ENCODE measurements around the gene ALDH5A1. TPM values are rescaled to one million over a fixed set of nuclear protein-coding genes. Genes with fewer than 3 reads are reported as not detected.

ALDH5A1 gene
- total RNA-seq, 4 donors from 2014 or later = 6.8 to 12.4 (median 9.1) TPM

- no peaks in the 10 kb centered on the region for H3K36me3 ChIP-seq
- H3K27me3 ChIP-seq = no peaks in the 10 kb centered on the region
- H3K4me1 ChIP-seq = no peaks in the 10 kb centered on the region
- H3K4me3 ChIP-seq = no peak overlapping the region
- no peak overlapping the region for H3K27ac ChIP-seq
- no peaks in the 10 kb centered on the region for H3K9me3 ChIP-seq
- intact Hi-C loops (cut with DNase I; ENCODE audit: low total_unique reads) = no loop called here
- no peak for DNase-seq
- TF ChIP-seq CTCF (IDR thresholded peaks at IDR 0.05) (no peak), POLR2A (IDR thresholded peaks at IDR 0.05) (no peak)
Measured at GRCh38 chr6:24476631-24477030, 18.1 kb upstream of the ALDH5A1 start.

GRCh38 chr6:24477070-24477469, 17.7 kb upstream of the ALDH5A1 start:
- intact Hi-C loops (cut with DNase I; ENCODE audit: low total_unique reads) = no loop called here
- no peak for TF ChIP-seq CTCF (IDR thresholded peaks at IDR 0.05)
- no peak for TF ChIP-seq POLR2A (IDR thresholded peaks at IDR 0.05)
- no peaks in the 10 kb centered on the region for H3K27me3 ChIP-seq
- DNase-seq = no peak
- H3K4me3 ChIP-seq = no peak overlapping the region
- H3K9me3 ChIP-seq = no peaks in the 10 kb centered on the region
- H3K27ac ChIP-seq = no peak overlapping the region
- H3K36me3 ChIP-seq = no peaks in the 10 kb centered on the region
- no peaks in the 10 kb centered on the region for H3K4me1 ChIP-seq

GRCh38 chr6:24478903-24479302, 15.9 kb upstream of the ALDH5A1 start:
- no peak for DNase-seq
- intact Hi-C loops (cut with DNase I; ENCODE audit: low total_unique reads) = no loop called here
- Histone ChIP-seq H3K36me3 (no peaks in the 10 kb centered on the region), H3K4me1 (no peaks in the 10 kb centered on the region), H3K27ac (no peak overlapping the region), H3K27me3 (no peaks in the 10 kb centered on the region), H3K9me3 (no peaks in the 10 kb centered on the region), H3K4me3 (no peak overlapping the region)
- TF ChIP-seq CTCF (IDR thresholded peaks at IDR 0.05) = no peak

GRCh38 chr6:24480705-24481104, 14.1 kb upstream of the ALDH5A1 start:
- intact Hi-C loops (cut with DNase I; ENCODE audit: low total_unique reads) = no loop called here
- H3K4me1 ChIP-seq = no peaks in the 10 kb centered on the region
- TF ChIP-seq CTCF (IDR thresholded peaks at IDR 0.05) = no peak
- no peak for TF ChIP-seq POLR2A (IDR thresholded peaks at IDR 0.05)
- no peaks in the 10 kb centered on the region for H3K9me3 ChIP-seq
- no peaks in the 10 kb centered on the region for H3K27me3 ChIP-seq
- no peak overlapping the region for H3K27ac ChIP-seq
- no peak overlapping the region for H3K4me3 ChIP-seq
- no peak for DNase-seq
- no peaks in the 10 kb centered on the region for H3K36me3 ChIP-seq

- Histone ChIP-seq H3K4me3 (no peak overlapping the region), H3K36me3 (no peaks in the 10 kb centered on the region), H3K9me3 (no peaks in the 10 kb centered on the region), H3K27me3 (no peaks in the 10 kb centered on the region), H3K4me1 (no peaks in the 10 kb centered on the region), H3K27ac (no peak overlapping the region)
- intact Hi-C loops (cut with DNase I; ENCODE audit: low total_unique reads) = no loop called here
- TF ChIP-seq POLR2A (IDR thresholded peaks at IDR 0.05) (no peak), CTCF (IDR thresholded peaks at IDR 0.05) (no peak)
- DNase-seq = no peak
Measured at GRCh38 chr6:24481449-24481848, 13.3 kb upstream of the ALDH5A1 start.

Data from uterus (tissue), 4 donors.